HG03064 (cell line): ENCODE data around the gene RAB11FIP4.

Source experiments
- ATAC-seq: cut with Tn5 transposase; IDR thresholded peaks from one replicate; pipeline ENCODE4 v1.9.1; 2021; ENCODE audit warnings: low read depth; ENCODE audit not compliant: unreplicated experiment

The RAB11FIP4 gene

DNA sequence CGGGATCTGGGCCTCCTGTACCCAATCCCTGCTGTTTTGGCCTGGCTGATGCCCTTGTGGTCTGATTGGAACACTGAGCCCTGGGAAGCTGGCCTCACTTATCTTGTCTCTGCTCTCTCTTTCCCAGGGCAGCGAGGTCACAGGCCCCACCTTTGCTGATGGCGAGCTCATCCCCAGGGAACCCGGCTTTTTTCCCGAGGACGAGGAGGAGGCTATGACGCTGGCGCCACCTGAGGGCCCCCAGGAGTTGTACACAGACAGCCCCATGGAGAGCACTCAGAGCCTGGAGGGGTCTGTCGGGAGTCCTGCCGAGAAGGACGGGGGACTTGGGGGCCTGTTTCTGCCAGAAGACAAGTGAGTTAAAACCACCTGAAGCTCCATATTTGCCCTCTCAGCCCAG is 126.0 kb downstream of the RAB11FIP4 start:
- ATAC-seq, result no peak

DNA sequence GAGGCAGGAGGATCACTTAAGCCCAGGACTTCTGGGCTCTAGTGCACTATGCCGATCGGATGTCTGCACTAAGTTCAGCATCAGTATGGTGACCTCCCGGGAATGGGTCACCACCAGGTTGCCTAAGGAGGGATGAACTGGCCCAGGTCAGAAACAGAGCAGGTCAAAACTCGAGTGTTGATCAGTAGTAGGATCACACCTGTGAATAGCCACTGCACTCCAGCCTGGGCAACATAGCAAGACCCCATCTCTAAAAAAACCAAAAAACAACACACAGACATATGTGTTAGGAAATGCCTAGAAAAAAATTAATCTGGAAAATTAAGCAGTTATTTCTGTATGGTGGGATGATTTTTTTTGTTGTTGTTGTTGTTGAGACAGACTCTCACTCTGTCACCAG is 127.0 kb downstream of the RAB11FIP4 start:
- no peak for ATAC-seq

DNA sequence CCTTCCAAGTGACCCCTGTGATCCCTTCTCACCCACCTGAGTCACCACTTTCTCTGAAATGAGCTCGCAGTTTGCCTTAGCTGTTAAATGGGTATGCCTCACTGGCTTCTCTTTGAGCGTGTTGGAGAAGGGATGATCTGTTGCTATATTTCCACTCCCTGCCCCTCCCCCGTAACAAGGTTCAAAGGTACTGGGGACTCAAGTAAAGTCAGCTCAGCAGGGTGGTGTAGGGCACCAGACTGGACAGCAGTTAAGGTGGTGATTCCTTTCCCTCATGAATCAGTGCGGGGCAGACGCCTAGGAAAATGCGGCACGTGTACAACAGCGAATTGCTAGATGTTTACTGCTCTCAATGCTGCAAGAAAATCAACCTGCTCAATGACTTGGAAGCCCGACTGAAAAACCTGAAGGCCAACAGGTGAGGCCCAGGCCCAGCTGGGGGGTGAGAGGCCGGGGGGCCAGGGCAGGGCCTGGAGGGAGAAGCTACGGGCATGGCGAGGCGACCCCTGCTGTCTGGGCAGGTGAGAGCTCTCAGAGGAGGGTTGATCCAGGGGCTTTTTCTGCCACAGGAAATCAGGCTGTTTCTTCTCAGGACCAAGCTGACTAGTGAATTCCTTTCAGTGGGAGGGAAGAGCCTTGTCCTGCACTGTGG is 130.3 kb downstream of the RAB11FIP4 start:
- ATAC-seq, result no peak

DNA sequence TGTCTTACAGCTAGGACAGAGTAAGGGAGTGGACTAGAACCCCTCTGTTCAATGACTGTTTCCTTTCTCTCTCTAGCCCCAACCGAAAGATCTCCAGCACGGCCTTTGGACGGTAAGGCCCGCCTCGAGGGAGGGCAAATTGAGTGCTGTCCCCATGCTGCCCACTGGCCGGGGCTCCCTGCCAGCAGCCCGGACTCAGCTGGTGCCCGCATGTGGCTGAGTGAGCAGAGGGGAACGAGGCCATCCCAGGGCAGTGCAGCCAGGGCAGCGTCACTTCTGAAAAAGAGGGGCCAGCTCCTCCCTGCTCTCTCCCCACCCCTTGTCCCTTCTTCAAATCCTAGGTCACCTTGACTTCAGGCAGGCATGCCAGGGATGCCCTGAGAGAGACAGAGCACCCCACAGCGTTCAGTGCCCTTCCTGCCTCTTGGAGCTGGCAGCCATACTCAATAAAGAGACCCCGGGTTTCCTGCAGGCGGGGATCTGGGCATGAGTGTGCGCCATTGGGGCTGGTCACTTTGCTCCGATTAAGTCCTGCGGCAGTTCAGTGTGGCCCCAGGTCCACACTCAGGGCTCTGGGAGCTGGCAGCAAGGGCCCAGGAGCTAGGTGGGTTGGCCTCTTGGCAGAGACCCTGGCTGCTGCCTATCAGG is 130.9 kb downstream of the RAB11FIP4 start:
- ATAC-seq, result no peak

DNA sequence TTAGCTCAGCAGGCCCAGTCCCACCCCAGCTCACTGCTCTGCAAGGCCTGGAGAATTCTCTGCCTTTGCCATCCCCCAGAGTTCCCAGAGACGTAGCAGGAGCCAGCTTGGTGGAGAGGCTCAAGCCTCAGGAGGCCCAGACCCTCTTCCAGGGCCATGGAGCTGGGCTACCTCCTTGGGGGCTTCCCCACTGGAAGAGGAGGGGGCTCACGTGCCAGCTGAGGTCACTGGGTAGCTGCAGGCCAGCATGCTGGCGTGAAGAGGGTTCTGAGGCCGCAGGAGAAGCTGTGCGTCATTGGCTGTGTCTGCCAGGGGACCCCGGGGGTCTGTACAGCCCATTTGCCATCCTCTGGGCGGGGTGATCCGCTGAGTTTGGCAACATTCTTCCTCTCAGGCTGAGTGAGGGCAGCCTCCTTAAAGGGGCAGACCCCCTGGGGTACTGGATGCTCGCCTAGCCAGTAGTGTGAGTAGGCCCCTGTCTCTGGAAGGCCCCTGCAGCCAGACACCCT is 131.6 kb downstream of the RAB11FIP4 start:
- no peak for ATAC-seq

DNA sequence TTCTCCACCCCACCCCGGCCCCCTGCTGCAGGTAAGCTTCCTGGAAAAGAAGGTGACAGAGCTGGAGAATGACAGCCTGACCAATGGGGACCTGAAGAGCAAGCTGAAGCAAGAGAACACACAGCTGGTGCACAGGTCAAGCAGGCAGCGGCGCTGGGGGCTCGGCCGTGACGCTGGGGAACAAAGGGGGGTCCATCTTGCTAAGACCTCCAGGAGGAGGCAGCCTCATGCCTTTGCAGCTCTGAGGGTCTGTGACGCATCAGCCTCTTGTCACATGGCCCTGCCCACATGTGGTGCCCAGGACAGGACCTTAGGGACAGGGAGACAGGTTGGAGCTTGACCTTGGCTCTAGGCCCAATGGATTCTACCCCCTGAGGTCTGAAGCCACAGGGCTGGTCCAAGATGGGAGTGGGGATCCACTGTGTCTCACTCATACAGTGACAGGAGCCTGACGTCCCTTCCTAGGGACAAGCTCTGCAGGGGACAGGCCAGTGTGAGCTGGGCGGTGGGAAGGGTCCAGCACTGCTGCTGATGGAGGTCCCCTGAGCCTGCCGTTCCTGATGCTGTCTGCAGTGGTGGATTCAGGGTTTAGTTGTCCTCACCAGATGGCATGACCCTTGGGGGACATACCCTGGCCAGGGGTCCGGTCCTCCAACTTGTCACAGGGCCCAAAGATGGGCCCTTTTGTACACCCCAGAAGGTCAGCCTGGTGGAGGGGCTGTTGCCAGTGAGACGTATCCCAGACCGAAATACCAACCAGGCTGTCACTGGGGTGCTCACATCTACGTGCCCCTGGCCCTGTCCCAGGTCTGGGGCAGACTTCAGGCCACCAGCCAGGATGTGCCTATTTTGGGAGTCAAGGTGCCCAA is 132.6 kb downstream of the RAB11FIP4 start:
- ATAC-seq, result no peak

DNA sequence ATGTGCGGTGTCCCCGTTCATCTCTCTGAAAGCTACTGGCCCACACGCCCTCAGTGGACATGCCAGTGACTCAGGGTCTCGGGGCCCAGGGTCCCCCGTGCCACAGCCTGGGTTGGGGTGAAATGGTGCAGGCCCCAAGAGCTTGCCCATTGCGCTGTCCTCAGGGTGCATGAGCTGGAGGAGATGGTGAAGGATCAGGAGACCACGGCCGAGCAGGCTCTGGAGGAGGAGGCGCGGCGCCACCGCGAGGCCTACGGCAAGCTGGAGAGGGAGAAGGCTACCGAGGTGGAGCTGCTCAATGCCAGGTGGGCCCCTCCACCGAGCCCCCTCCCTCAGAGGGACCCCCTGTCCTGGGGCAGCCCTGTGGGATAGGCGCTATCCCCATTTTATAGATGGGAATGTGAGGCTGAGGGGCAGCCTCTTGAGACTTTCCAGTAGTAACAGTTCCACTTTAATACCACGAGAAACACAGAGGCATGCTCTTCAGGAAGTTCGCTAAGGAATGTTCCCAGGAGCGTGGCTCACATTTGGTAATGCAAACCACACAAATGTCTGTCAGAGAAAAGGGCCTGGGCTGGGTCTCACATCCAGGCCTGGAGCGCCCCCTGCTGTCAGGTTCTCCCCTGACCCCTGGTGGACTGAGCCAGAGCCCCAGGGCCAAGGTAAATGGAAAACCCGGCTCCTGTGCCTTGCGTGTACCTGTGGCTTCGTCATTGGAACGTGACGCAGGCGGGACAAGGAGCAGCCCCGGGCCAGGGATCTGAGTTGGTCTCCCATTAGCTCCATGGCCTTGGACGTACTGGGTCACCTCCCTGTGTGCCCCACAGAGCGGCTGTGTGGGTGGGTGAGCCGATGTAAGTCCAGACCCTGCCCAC is 133.7 kb downstream of the RAB11FIP4 start:
- no peak for ATAC-seq

DNA sequence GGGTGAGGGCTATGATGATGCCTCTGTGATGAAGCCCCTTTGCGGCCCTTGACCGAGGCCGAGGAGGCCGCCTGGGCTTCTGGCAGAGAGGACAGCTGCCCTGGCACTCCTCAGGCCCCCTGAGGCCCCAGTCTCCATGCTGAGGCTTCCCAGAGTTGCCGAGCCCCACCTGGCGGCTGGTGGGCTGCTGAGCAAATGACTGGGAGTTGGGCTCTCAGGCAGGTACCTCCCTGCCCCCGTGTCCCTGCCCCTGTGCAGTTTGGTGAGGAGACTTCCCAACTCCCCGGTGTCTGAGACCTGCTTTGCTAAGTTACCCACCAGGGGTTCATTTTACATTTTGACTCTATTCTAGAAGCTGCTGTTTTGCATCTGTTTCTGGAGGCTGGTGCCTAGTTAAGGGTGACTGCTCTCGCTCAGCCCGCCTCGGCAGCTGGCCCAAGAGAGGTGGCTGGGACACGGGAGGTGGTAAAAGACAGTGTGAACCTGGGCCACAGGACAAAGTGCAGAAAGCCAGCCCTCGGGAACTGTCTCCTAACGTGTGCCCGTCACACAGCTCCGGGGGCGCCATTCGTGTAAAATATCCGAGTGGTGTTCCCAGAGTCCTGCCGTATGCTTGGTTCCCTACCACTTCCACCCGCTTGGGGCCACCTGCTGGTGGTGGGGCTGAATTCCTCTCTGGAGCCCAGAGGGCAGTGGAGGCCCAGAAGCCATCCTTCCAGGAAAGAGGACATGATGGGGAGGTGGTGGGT is 134.5 kb downstream of the RAB11FIP4 start:
- ATAC-seq, result no peak

DNA sequence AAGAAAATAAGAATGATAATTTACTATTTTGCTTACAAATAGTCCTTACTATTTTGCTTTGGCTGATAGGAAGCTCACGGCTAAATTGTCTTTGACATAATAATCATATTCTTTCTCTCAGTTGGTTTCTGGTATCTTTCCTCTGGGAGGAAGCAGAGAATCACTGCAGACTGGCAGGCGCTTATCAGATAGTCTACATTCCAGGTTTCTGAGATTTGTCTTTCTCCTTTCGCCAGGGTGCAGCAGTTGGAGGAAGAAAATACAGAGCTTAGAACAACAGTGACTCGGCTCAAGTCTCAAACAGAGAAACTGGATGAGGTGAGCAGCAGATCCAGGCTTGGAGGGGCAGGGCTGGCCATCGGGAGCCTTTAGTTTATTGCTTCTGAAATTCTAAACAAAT is 136.1 kb downstream of the RAB11FIP4 start:
- ATAC-seq, result no peak

DNA sequence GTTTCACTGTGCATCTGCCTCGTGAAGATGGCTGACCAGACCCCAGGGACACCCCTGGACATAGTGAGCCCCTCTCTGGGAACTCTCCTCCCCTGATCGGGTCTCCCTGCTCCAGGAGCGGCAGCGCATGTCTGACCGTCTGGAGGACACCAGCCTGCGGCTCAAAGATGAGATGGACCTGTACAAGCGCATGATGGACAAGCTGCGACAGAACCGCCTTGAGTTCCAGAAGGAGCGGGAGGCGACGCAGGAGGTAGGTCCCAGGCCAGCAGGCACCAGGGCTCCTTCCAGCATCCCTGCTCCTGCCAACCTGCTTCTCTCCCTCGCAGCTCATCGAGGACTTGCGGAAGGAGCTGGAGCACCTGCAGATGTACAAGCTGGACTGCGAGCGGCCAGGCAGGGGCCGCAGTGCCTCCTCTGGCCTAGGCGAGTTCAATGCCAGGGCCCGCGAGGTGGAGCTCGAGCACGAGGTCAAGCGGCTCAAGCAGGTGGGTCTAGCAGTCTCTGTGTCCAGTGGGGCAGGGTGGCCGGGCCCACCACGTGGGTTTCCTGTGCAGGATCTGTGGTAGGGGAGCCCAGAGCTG is 136.9 kb downstream of the RAB11FIP4 start:
- ATAC-seq, result no peak

DNA sequence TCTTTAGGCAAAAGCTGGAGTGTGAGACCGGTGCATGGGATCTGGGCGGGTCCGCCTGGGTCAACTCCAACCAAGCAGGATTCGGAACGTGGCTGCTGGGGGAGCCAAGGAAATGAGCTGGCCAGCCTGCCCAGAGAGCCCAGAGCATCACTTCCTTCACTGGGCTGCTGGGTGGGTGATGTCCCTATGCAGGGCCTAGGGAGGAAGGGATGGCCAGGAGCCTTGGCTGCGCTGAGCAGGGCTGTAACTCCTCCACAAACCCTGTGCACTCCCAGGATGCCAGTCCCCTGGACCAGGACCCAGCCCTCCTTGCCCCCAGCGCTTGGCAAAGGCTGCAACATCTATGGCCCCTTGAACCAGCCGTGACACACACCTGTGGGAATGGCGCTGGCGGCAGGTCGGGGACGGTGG is 138.4 kb downstream of the RAB11FIP4 start:
- ATAC-seq, result no peak

DNA sequence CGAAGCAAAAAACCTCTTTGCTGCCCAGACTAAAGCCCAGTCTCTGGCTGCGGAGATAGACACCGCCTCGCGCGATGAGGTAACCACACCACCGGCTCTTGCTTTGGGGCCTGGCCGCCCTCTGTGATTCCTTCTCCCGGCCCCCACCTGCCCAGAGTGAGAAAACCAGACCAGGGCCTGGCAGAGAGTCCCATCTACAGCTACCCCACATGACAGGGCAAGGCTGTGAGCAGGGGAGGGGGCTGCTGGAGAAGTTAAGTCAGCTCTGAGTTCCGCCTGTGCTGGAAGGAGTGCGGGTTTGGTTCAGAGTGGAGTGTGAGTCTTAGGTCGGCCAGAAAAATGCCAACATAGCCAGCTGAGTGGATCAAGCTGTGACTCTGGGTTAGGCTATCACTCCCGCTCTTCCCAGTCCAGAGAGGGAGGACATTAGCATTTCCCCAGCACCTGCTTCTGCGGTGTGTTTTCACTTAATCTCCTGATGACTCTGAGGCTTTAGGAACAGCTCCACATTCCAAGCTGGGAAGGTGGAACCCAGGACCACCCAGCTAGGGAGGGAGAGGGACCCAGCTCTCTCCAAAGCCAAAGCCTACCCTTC is 139.0 kb downstream of the RAB11FIP4 start:
- no peak for ATAC-seq

DNA sequence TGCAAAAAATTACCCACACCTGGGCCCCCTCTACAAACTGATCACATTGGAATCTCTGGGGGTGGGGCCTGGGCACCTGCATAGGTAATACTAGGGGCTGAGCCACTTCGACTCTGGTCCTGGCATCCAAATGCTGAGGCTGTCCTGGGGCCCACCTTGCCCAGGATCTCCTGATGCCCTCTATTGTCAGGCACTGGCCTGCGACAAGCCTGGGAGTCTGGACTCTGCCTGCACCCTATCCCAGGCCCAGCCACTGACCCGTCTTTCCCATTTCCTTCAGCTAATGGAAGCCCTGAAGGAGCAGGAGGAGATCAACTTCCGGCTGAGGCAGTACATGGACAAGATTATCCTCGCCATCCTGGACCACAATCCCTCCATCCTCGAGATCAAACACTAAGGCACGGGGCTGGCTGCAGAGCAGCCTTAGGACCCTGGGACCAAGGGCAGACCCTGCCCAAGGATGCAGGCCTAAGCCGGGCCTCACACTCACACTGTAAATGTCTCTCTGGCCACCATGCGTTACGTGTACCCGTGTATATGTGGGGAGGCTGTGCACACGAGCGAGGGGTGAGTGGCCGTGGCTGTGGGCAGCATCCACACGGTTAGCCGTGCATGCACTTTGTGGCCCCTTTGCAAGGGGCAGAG is 140.0 kb downstream of the RAB11FIP4 start:
- ATAC-seq, result no peak

DNA sequence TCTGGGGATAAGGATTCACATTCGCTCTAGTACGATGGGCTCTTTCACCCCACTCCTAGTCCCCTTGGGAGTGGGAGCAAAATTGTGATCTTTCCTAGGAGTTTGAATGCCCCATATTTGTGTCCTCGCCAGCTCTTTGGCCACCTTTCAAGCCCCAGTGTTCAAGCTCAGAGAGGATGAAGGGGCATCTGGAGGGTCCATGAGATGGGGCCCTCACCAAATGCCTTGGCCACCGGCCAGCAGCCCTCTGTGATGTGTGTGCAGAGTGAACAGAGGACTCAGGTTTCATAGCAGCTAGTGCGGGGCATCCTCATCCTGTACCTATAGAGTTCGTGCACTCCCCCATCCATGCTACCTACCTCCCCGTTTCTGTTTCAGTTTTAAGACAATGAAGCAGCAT is 140.6 kb downstream of the RAB11FIP4 start:
- ATAC-seq, result no peak

DNA sequence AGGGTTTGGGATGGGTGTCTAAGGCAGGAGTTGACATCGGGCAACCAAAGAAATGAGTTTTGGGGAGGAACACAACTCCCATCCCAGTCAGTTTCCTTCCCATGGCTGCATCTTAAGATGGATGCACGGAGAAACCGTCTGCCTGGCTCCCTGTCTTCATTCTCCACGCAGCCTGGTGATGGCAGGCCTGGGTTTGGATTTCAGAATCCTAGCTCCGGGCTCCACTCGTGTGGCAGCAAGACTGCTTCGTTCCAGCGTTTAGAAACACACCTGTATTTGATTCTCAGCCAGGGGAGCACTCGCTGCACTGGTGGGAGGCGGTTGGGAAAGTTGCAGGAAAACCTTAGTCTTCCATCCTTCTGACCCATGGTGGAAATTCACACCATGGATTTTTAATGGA is 141.1 kb downstream of the RAB11FIP4 start:
- no peak for ATAC-seq

DNA sequence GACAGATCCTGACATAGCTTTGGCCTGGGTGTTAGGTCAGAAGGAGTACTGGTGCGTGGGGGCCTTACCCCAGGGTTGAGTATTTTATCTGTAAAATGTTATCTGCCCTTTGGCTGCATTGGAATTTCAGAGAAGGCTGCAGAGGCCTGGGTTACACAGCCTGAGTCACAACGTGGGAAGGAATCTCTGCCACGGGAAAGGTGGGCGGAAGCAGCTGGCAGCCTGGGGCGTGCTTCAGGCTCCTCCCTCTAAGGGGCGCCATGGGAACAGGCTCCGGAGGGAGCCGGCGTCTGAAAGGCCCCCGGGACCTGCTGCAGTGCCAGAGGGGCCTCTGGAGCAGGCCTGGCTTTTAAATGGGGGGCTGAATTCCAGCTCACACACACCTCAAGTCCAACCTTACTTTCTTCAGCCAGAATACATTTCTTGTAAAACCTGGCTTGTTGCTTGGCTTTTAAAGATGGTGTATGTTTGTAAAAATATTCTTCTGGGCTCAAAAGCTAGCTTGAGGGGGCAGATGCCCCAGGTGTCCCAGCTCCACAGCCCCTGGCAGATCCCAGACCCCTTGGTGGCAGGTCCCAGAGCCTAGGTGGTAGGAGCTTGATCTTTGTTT is 142.2 kb downstream of the RAB11FIP4 start:
- no peak for ATAC-seq

DNA sequence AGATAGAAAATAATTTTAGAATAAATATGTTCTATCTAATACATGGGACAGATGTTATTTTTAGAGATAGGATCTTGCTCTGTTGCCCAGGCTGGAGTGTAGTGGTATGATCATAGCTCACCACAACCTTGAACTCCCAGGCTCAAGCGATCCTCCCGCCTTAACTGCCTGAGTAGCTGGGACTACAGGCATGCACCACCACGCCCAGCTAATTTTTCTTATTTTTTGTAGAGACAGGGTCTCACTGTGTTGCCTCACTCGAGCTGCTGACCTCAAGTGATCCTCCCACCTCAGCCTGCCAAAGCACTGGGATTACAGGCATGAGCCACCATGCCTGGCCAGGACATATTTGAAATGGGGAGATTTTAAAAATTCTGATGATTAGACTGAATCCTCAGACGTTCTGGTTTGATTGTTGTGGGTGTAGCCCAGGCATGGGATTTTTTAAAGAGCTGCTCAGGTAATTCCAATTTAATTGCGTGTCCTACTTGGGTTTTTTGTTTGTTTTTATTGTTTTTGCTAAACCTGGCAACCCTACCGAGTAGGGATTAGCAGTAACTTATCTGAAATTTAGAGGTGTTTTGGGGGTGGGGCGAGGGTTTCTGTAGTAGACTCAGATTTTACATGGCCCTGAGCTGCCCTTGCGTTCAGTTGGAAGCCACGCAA is 142.9 kb downstream of the RAB11FIP4 start:
- ATAC-seq, result no peak

DNA sequence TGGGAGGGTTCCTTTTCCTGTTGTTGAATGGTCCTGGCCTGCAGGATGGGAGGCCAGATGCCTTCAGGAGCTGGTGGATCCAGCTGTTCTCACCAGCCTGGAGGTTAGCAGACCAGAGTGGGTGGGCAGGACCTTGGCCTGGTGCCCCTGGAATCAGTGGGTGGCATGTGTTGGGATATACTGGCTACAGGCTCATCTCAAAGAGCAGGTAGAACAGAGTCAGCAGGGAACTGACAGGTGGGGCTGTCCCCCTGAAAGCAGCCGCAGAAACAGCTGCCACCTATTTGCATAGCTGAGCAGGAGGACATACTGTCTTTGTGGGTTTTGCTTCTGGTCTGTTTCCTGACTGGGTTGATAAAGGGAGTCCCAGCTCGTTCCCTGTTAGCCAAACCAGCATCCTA is 144.1 kb downstream of the RAB11FIP4 start:
- ATAC-seq, result peak; percentile 76
